ENCODE data around the gene CHIC2. TPM values are rescaled to one million over a fixed set of nuclear protein-coding genes. Genes with fewer than 3 reads are reported as not detected.
"Not testable (repeated sequence)": the region's sequence is repeated elsewhere in the genome, so short reads cannot be mapped to it uniquely, and the experiment has no call there.

CHIC2 gene
- total RNA-seq, result 54.6 and 56.5 TPM in 2 replicates

DNA sequence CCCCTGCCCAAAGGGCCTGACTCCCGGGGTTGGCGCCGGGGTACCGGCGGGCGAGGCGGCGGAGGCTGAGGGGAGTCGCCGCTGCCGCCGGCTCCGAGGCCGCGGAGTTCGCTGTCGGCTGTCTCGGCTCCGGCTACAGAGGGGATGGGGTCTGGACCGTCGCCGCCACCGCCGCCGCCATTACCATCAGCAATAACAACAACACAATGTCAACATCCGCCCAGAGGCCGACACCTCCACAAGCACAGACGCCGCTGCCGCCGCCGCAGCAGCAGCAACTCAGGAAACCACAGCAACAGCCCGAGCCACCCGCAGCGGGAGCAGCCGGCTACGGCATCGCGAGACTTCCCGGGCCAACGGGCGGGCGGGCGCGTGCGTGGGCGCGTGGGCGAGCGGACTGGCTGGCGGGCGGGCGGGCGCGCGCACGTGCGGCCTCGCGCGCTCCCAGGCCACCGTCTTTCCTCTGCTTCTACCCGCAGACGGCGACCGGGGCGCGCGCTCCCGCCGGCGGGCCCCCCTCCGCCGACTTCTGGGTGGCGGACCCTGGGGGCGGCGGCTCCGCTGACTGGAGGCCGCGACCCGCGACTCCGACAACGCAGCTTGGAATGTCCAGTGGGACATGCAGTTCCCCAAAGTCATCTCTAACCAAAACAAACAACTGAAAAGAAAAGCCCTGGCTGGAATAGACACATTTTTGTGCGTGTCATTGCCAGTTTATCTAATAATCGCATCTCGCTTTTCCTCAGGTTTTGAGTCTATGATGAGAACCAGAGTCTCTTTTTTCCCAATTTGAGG lies at the start of gene CHIC2:
TSS of gene CHIC2 (minus strand) at position 289 of the 795 bp plus-strand sequence. CDS start 305 bp downstream, outside the sequence.
- DNase-seq (ENCODE audit: low read depth in 2 of 2), result peak; percentile 85 to 97

DNA sequence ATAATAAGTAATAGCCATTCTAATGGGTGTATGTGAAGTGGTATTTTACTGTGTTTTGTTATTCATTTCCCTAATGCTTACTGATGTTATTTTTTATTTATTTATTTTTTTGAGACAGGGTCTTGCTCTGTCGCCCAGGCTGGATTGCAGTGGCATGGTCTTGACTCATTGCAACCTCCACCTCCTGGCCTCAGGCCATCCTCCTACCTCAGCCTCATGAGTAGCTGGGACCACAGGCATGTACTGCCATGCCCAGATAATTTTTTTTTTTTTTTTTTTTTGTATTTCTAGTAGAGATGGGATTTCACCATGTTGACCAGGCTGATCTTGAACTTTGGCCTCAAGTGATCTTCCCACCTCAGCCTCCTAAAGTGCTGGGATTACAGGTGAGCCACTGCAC lies 48.8 kb upstream of the CHIC2 start:
- DNase-seq (ENCODE audit: low read depth in 2 of 2), result not testable (repeated sequence)

DNA sequence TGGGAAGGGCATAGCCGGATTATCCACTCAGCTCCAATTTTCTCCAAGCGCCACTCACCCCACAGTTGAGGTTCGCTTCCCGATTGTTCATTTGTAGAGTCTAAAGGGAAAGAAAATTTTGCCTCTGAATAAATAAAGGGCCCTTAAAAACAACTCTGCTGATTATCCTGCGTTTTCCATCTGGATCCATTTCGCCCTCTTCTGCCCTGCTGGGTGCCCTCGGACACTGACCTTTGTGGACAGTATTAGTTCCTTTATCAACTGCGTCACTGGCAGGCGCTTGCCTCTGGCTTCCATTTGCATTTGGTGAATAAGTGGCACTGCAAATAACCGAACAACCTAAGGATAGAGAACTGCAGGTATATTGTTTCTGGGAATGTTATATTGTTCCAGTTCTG lies 45.6 kb upstream of the CHIC2 start:
- no peak for DNase-seq (ENCODE audit: low read depth in 2 of 2)

DNA sequence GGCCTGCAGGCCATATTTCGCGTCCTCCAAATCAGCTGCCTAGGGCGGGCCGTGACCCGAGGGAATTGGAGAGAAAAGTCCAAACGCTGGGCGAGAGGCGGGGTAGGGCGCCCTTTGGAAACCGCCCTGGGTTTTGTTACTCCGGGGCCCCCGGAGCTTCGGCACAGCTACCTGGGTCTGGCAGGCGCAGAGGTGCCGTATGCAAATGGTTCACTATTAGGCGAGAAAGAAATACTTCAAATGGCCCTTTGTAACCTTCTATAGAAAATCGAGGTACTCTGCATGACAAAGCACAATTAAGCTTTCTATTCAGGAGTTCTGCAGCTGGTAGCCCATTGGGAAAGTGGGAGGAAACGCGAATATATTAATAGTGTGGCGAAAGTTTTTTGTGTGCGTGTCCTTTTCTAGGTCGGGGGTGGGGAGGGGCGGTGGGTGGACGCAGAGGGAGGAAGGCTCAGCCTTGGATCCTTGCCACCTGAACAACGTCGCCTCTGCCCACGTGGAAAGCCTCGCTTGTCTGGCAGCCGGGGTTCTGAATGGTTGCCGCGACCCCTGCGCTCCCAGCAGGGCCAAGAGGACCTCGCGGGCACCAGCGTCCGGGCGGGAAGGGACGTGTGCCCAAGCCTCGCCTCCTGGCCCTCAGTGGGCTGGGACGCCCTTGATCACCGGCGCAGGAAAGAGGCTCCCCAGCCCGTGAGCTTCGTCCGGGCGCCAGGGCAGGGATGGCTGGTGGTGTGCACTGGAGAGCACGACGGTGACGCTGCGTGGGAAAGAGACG lies 45.0 kb upstream of the CHIC2 start:
- no peak for DNase-seq (ENCODE audit: low read depth in 2 of 2)

DNA sequence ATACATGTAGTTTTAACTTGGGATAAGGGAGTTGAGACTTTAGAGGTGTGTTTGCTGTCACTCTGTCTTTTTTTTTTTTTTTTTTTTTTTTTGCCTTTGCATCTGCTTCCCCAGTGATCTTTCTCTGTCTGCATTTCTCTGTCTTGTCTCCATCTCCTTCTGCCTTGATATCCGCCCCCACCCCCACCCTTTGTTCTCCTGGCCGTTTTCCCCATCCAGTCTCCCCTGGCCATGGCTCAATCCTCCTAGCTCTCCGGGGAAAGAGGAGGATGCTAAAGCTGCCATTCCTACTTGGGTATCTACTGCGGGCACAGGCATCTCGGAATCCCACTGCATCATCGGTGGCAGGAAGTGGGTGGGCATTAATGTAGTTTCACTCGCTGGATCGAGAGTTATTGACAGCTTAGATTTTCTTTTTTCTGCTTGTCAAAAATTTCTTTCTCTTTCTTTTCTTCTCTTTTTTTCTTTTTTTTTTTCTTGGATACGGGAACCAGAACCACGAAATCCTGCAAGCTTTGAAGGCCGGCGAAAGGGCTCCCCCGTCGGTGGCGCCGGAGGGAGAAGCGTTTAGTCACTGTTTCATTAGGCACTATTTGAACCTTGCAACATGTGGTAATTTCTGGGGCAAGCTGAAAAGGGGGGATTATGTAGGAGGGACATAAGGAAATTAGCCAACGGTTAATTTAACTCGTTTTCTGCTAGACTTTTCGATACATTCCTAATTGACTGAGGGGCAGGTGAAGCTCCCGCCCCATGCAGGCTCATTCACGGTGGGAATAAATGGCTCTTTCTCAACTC lies 43.7 kb upstream of the CHIC2 start:
- DNase-seq (ENCODE audit: low read depth in 2 of 2), result no peak

DNA sequence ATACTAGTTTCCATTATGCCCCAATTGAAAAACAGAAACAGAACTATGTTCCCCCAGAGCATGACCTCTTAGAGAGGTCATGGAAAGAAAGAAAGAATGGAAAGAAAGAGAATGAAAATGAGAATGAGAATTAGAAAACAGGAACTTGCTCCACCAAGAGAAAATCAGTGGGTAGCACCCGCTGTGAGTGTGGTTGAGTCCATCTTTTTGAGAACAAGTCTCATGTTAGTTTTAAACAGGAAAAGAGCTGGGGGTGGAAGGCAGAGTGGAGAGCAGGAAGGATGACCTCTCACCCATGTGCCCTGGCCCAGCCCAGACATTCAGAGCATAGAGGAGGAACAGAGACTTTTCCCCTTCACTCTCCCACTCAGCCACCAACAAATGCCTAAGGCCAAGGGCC lies 40.5 kb upstream of the CHIC2 start:
- no peak for DNase-seq (ENCODE audit: low read depth in 2 of 2)

DNA sequence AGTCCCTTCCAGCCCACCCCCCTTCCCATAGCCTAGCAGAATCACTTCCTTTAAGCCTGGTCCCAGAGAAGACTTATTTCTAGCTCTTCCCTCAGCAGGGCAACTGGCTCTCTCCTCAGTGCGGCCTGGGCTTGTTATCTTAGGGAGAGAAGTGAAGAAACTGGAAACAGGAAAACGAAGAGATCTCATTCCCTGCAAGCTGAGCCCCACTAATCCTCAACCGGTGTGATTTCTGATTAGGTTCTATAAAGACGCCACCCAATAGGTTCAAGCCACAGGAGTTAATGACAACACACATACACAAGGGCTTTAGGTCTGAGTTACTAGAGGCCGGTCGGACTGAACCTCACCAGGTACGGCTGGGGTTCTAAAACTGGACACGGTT lies 38.8 kb upstream of the CHIC2 start:
- no peak for DNase-seq (ENCODE audit: low read depth in 2 of 2)

DNA sequence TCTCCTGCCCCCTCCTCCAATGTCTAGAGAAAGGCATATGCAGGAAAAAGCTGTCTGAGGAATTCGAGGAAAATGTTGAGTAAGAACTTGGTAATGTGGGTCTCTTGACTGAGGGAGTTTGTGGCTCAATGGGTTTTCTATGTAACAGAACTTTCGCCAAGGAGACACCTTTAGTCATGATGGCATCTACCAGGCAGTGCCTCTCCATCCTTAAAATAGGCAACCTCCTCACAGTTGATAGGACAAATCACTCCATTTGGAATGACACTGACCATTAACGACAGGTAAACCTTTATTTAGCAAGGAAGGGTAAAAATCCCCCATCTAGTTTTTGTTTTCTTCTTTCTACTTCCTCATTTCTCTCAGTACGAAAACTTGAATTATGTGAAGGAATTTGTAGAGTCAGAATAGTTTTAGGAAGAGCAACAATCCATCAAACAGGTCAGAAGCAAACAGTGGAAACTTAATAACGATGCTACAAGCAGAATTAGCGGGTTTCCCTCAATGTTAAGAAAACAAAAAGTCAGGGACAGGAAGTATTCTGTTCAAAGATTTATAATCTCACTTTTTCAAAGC lies 38.2 kb upstream of the CHIC2 start:
- no peak for DNase-seq (ENCODE audit: low read depth in 2 of 2)

DNA sequence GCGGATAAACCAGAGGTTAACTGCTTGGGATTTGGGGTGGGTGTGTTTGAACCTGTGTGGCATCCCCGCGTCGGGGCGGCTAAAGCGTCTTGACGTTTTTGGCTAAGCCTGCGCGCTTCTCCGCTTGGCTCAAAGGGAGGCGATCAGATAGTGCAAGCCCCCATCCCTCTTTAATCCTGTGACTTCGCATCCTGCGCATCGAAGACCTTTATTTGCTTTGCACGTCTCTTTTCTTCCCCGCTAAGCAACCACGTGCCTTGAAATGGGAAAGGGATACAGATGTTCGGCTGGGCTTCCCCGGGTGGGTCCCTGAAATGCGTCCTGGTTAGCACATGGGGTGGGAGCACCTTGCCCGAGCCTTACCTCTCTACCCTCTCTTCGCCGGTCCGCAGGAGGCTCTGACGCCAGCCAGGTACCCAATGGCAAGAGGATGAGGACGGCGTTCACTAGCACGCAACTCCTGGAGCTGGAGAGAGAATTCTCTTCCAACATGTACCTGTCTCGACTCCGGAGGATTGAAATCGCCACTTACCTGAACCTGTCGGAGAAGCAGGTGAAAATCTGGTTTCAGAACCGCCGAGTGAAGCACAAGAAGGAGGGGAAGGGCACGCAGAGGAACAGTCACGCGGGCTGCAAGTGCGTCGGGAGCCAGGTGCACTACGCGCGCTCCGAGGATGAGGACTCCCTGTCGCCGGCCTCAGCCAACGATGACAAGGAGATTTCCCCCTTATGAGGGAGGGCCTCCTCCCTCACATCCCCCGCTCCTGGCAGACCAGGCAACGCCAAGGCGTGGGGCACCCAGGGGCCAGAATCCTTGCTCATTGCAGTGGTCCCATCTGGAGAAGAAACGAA lies 37.0 kb upstream of the CHIC2 start:
- DNase-seq (ENCODE audit: low read depth in 2 of 2), result no peak

DNA sequence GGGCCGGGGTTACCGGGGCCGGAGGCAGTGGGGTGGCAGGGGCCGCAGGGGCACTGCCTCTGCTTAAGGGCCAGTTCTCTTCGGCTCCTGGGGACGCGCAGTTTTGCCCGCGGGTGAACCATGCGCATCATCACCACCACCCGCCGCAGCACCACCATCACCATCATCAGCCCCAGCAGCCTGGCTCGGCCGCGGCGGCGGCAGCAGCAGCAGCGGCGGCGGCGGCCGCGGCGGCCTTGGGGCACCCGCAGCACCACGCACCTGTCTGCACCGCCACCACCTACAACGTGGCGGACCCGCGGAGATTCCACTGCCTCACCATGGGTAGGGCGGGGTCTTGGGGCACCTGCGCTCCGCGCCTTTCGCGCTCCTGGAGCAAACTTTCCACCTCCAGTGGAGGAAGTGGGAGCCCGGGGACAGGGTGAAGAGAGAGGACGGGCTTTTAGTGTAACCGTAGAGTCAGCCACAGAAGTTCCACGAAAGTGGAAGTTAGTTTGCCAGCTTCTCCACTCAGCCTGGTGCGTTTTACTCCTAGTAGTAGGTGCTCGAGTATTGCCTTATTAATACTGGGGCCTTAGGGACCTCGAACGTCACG lies 36.3 kb upstream of the CHIC2 start:
- no peak for DNase-seq (ENCODE audit: low read depth in 2 of 2)

DNA sequence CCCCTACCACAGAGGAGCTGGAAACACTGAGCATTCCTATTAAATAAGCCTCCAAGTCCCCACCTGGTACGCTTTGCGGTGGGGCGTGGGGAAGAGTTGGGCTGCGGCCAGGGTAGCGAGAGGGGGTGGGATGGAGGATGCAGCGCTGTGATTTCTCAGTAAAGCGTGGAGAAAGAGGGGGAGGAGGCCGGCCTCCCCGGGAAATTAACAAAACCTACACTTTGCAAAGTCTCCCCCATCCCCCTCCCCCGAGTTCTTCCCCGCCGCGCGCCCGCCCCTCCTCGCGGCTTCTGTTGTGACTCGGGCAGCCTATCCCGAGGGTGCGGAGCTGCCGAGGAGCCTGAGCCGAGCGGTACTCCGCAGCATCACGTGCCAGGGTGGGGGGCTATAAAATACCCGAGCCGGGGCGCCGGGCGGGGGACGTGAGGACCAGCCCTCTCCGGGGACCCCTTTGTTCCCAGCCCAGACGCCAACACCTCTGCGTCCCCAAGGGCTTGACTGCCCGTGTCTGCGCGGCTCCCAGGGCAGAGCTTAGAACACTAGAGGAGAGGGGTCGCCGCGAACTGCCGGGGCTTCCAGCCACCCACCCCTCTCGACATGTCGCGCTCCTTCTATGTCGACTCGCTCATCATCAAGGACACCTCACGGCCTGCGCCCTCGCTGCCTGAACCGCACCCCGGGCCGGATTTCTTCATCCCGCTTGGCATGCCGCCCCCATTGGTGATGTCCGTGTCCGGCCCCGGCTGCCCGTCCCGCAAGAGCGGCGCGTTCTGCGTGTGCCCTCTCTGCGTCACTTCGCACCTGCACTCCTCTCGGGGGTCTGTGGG lies 35.6 kb upstream of the CHIC2 start, which contains the start of gene GSX2:
TSS of gene GSX2 (plus strand) at position 416 of the 827 bp plus-strand sequence. CDS start at position 598, 182 bp downstream.
- no peak for DNase-seq (ENCODE audit: low read depth in 2 of 2)

DNA sequence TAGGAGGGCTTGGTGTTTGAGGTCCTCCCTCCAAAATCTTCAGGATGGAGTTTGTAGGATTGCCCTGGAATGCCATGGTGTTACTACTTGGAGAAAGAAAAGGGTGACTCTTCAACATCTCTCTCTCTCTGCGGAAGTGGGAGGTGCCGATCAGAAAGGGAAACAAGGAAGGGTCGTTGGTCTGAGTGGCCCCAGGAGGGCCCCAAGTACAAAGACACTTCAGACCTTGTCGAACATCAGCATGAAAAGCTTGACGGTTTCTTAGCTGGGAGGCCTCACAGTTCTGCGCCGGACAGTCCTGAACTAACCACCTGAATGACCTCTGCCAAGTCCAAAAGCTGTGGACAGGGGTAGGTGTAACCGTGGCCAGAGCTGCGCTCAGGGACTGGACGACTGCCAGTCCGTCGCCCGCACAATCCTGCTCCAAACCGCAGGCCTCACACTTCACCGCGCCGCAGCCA lies 34.9 kb upstream of the CHIC2 start:
- no peak for DNase-seq (ENCODE audit: low read depth in 2 of 2)

DNA sequence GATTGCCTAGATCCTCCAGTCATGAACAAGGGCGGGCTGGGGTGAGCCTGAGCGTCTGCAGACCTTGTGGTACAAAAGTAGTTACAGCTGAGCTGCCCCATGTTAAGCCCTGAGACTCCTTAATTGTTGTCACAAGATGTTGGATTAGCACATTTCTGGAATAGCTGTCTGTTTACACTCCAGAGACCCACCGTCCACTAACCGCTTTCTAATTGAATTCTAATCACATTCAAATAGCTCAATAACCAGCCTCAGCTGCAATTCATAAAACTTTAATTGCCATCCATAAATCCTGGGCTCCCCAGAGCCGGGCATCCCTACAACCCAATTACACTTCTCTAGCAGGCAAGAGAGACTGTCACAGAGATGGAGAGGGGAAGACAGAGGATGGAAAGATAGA lies 34.0 kb upstream of the CHIC2 start:
- no peak for DNase-seq (ENCODE audit: low read depth in 2 of 2)

DNA sequence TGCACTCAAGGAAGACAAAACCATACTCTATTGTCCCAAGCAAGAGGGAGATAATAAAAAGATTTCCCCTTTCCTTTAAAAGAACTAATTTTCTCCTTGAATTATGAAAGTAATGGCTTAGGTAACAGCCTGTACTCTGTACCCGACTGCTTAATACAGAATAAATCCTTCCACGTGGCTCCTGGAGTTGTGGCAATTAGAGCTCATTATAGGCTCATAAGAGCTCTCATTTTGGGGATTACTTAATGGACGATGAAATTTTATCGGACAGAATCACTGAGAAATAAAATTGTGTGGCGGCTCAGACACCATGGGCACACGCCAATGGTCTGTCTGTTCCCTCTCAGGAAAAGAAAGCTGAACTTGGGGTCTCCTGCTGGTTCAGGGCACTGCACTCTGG lies 32.7 kb upstream of the CHIC2 start:
- DNase-seq (ENCODE audit: low read depth in 2 of 2), result no peak

DNA sequence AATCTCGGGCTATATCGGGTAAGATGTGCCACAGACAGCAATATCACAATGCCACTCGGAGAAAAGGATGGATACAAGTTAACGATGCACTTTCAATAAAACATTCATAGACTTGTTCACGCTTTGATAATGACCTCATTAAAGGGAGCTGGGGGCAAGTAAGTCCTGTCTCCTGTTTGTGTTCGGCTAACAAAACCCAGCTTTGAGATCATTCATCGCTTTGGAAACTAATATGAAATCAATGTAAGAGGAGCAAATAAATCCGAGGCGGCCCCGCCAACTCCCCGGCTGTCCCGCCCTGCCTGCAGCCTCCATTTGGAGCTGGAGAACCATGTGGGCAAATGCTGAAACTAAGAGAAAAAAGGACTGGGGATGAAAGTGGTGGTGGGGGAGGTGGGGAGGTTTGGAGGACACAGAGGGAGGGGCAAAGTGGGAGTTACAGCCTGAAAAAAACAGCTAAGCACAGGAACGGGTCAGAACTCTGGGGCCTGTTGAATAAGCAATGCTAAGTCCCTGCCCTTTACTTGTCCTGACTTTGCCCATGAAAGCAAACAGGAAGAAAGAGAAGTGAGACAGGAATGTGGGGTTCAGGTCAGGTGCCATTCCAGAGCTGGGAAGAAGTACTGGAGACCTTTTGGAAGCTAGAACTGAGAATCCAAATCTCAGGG lies 32.0 kb upstream of the CHIC2 start:
- no peak for DNase-seq (ENCODE audit: low read depth in 2 of 2)

DNA sequence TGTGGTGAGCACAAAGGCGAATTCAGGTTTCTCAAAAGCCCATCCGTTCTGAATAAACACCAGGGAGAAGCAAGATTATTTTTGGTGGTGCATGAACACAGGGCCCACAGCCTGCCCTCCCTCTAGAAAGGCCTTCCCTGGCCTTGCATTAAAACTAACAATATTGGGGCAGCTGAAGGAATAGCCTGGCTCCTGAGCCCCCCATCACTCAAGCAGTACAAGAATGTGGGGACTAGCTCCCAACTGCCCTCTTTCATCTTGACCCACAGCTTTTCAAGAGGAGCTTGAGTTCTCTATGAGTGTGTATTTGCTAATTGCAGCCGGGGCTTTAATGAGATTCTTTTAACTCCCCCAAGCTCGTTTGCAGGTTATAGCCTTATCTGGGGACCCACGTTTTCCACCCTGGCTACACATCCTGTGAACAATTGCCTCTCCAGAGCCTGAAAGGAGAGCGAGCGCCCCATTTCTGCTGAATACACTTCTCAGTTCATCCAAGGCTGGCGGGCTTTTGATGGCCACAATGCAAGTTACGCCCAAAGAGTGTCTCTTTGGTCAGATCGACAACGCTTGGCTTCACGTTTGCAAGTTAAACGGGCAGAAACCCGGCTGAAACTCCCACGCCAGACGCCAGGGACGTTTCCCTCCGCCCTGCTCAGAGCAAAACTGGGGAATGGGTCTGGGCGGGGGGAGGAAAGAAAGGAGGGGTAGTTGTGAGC lies 30.9 kb upstream of the CHIC2 start:
- no peak for DNase-seq (ENCODE audit: low read depth in 2 of 2)

DNA sequence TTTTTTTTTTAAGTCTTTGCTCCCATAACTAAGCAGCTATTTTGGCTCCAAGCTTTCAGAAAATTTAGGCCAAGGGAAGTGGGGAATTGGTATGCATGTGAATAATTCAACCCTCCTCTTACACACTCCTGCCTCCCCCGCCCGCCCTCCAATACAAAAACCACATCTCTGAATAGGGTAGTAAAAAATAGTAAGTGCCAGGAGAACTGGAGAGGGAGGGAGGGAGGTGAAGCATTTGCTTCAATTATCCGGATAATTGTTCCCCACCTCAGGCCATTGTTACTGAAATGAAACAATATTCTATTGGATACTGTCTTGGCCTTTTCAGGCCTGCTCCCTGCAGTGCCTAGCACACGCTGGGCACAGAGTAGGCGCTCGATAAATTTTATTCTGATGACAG lies 30.0 kb upstream of the CHIC2 start:
- DNase-seq (ENCODE audit: low read depth in 2 of 2), result no peak
